WTC11 (cell line): ENCODE data around the gene FYN. TPM values are rescaled to one million over a fixed set of nuclear protein-coding genes. Genes with fewer than 3 reads are reported as not detected.

Source experiments
- ATAC-seq: fragments of 200-7000 bp; cut with Tn5 transposase; 2 replicates; pipeline ENCODE4 v1.10.0; 2021; ENCODE audit warnings: mild to moderate bottlenecking, moderate library complexity
- CTCF ChIA-PET: fragments of 300-600 bp; sonication (Branson Sonifier 250); formaldehyde crosslinking; loops from one replicate; lab custom pipeline; 2021; ENCODE audit warnings: antibody characterized with exemption; lab: Charles Lee
- POLR2A ChIA-PET: fragments of 350-600 bp; sonication (Branson Sonifier 250); formaldehyde crosslinking; loops from one replicate; lab custom pipeline; 2021; ENCODE audit warnings: antibody characterized with exemption; lab: Charles Lee
- DNase-seq: peaks from one replicate; pipeline ENCODE4 v3.0.0; 2021; ENCODE audit warnings: low spot score
- H3K27ac Mint-ChIP-seq: 2 replicates; pipeline ENCODE4 v1.8.0; 2021; ENCODE audit warnings: mixed read lengths
- H3K27me3 Mint-ChIP-seq: 2 replicates; pipeline ENCODE4 v1.8.0; 2021; ENCODE audit warnings: low read depth, mild to moderate bottlenecking, moderate library complexity, mixed read lengths
- H3K36me3 Mint-ChIP-seq: 2 replicates; pipeline ENCODE4 v1.8.0; 2021; ENCODE audit warnings: mixed read lengths
- H3K4me1 Mint-ChIP-seq: 2 replicates; pipeline ENCODE4 v1.8.0; 2022; ENCODE audit warnings: mixed read lengths
- H3K4me3 Mint-ChIP-seq: 2 replicates; pipeline ENCODE4 v1.8.0; 2021; ENCODE audit warnings: mild to moderate bottlenecking, moderate library complexity, mixed read lengths
- H3K9me3 Mint-ChIP-seq: 2 replicates; pipeline ENCODE4 v1.8.0; 2021; ENCODE audit warnings: mixed read lengths
- ERG ChIP-seq: fragments of 250-450 bp; sonication (Bioruptor Pico); IDR thresholded peaks from 2 replicates; pipeline ENCODE4 v1.8.0; 2021; ENCODE audit warnings: mild to moderate bottlenecking
- ETV6 ChIP-seq: sonication (generic); formaldehyde crosslinking; IDR thresholded peaks from 2 replicates; pipeline ENCODE4 v1.8.1; 2022; ENCODE audit warnings: mild to moderate bottlenecking, missing genetic modification reagents
- FOXJ3 ChIP-seq: sonication (generic); formaldehyde crosslinking; IDR thresholded peaks from 2 replicates; pipeline ENCODE4 v1.9.0; 2021; ENCODE audit warnings: missing genetic modification reagents, mild to moderate bottlenecking, borderline replicate concordance
- FOXP1 ChIP-seq: sonication (generic); formaldehyde crosslinking; IDR thresholded peaks from 2 replicates; pipeline ENCODE4 v1.8.0; 2022; ENCODE audit warnings: missing genetic modification reagents, mild to moderate bottlenecking, moderate library complexity, borderline replicate concordance
- FOXP4 ChIP-seq: sonication (generic); formaldehyde crosslinking; IDR thresholded peaks from 2 replicates; pipeline ENCODE4 v1.8.0; 2022; ENCODE audit warnings: mild to moderate bottlenecking, missing genetic modification reagents
- GTF2I ChIP-seq: fragments of 250-450 bp; sonication (Bioruptor Pico); conservative IDR thresholded peaks from 2 replicates; pipeline ENCODE4 v1.4.0; 2021; ENCODE audit warnings: mild to moderate bottlenecking
- HMGA2 ChIP-seq: fragments of 250-450 bp; sonication (Bioruptor Pico); IDR thresholded peaks from 2 replicates; pipeline ENCODE4 v1.4.0; 2021; ENCODE audit warnings: mild to moderate bottlenecking, moderate library complexity
- IRF2 ChIP-seq: sonication (generic); formaldehyde crosslinking; IDR thresholded peaks from 2 replicates; pipeline ENCODE4 v1.8.0; 2022; ENCODE audit warnings: low read depth, missing genetic modification reagents, borderline replicate concordance
- JUN ChIP-seq: sonication (generic); formaldehyde crosslinking; IDR thresholded peaks from 2 replicates; pipeline ENCODE4 v1.8.0; 2023; ENCODE audit warnings: mild to moderate bottlenecking, missing genetic modification reagents
- MLX ChIP-seq: sonication (generic); formaldehyde crosslinking; IDR thresholded peaks from 2 replicates; pipeline ENCODE4 v1.8.1; 2023; ENCODE audit warnings: mild to moderate bottlenecking, missing genetic modification reagents, moderate library complexity
- PRDM15 ChIP-seq: sonication (generic); formaldehyde crosslinking; IDR thresholded peaks from 2 replicates; pipeline ENCODE4 v1.8.0; 2022; ENCODE audit warnings: missing genetic modification reagents
- TP53 ChIP-seq: sonication (generic); formaldehyde crosslinking; IDR thresholded peaks from 2 replicates; pipeline ENCODE4 v1.8.1; 2023; ENCODE audit warnings: mild to moderate bottlenecking, missing genetic modification reagents
- ZBTB21 ChIP-seq: sonication (generic); formaldehyde crosslinking; IDR thresholded peaks from 2 replicates; pipeline ENCODE4 v1.8.1; 2023; ENCODE audit warnings: mild to moderate bottlenecking, missing genetic modification reagents, borderline replicate concordance
- ZNF281 ChIP-seq: sonication (generic); formaldehyde crosslinking; IDR thresholded peaks from 2 replicates; pipeline ENCODE4 v1.8.0; 2023; ENCODE audit warnings: mild to moderate bottlenecking, missing genetic modification reagents
- ZNF396 ChIP-seq: fragments of 250-450 bp; sonication (Bioruptor Pico); IDR thresholded peaks from 2 replicates; pipeline ENCODE4 v1.8.0; 2021; ENCODE audit warnings: mild to moderate bottlenecking, moderate library complexity, borderline replicate concordance
- ZNF671 ChIP-seq: fragments of 250-450 bp; sonication (Bioruptor Pico); IDR thresholded peaks from 2 replicates; pipeline ENCODE4 v1.8.0; 2021; ENCODE audit warnings: mild to moderate bottlenecking
- total RNA-seq: library from RNA; stranded (reverse); gene quantifications from 3 replicates; pipeline ENCODE4 v1.2.3, GENCODE V29; 2021

Gene FYN
- total RNA-seq, 1 experiment from 2014 or later: 63.9 TPM

GRCh38 chr6:111775145-111775922 is 97.9 kb downstream of the FYN start:
- no peak for TF ChIP-seq ZNF281 (CRISPR knock-in tag)
- TF ChIP-seq FOXJ3 (CRISPR knock-in tag): no peak
- CTCF ChIA-PET: interaction anchor here (0.5 kb wide), 2 partner anchors 46 to 350 kb away, joined by 3 to 6 read pairs; no protein-coding TSS in a partner anchor

GRCh38 chr6:111774346-111774703 is 98.9 kb downstream of the FYN start:
- H3K27ac Mint-ChIP-seq: no peak overlapping the region
- no peak overlapping the region for H3K4me3 Mint-ChIP-seq
- no peak for DNase-seq
- TF ChIP-seq IRF2 (CRISPR knock-in tag) (no peak), JUN (CRISPR knock-in tag) (no peak), ZNF396 (CRISPR knock-in tag) (no peak), FOXP4 (no peak), GTF2I (CRISPR knock-in tag) (no peak), ZBTB21 (CRISPR knock-in tag) (no peak), MLX (no peak)
- no peaks in the 10 kb centered on the region for H3K27me3 Mint-ChIP-seq
- H3K9me3 Mint-ChIP-seq: no peaks in the 10 kb centered on the region
- ChIA-PET POLR2A (no interaction called here), CTCF (no interaction called here)
- H3K36me3 Mint-ChIP-seq: no peaks in the 10 kb centered on the region
- ATAC-seq: no peak
- H3K4me1 Mint-ChIP-seq: peaks cover 40% of the 10 kb centered on the region

More at GRCh38 chr6:111775145-111775922, 97.9 kb downstream of the FYN start:
- ATAC-seq: no peak
- Mint-ChIP-seq H3K4me1 (peaks cover 32% of the 10 kb centered on the region), H3K9me3 (no peaks in the 10 kb centered on the region), H3K36me3 (no peaks in the 10 kb centered on the region), H3K27ac (no peak overlapping the region), H3K4me3 (no peak overlapping the region), H3K27me3 (no peaks in the 10 kb centered on the region)
- DNase-seq: no peak
- POLR2A ChIA-PET: no interaction called here

- peaks cover 44% of the 10 kb centered on the region for H3K4me1 Mint-ChIP-seq
- H3K4me3 Mint-ChIP-seq: no peak overlapping the region
- no peaks in the 10 kb centered on the region for H3K9me3 Mint-ChIP-seq
- no peak for DNase-seq
- CTCF ChIA-PET: no interaction called here
- POLR2A ChIA-PET: no interaction called here
- no peak for ATAC-seq
- no peaks in the 10 kb centered on the region for H3K27me3 Mint-ChIP-seq
- H3K27ac Mint-ChIP-seq: no peak overlapping the region
- no peaks in the 10 kb centered on the region for H3K36me3 Mint-ChIP-seq
- TF ChIP-seq HMGA2 (CRISPR knock-in tag): no peak
- TF ChIP-seq ERG (CRISPR knock-in tag): no peak
- TF ChIP-seq JUN (CRISPR knock-in tag): no peak
- TF ChIP-seq ZNF281 (CRISPR knock-in tag): no peak
- TF ChIP-seq TP53 (CRISPR knock-in tag): no peak
- TF ChIP-seq ETV6 (CRISPR knock-in tag): no peak
- TF ChIP-seq FOXP1 (CRISPR knock-in tag): no peak
- TF ChIP-seq ZNF671 (CRISPR knock-in tag): no peak
- no peak for TF ChIP-seq PRDM15 (CRISPR knock-in tag)
These were observed 99.5 kb downstream of the FYN start for GRCh38 chr6:111773501-111774345.
